GM18907 (cell line): Measurements from ENCODE around the gene AP1AR.

Experiments used
- ATAC-seq: cut with Tn5 transposase; IDR thresholded peaks from one replicate; pipeline ENCODE4 v1.9.1; 2021; ENCODE audit warnings: mild to moderate bottlenecking, moderate library complexity; ENCODE audit not compliant: unreplicated experiment

AP1AR gene

DNA sequence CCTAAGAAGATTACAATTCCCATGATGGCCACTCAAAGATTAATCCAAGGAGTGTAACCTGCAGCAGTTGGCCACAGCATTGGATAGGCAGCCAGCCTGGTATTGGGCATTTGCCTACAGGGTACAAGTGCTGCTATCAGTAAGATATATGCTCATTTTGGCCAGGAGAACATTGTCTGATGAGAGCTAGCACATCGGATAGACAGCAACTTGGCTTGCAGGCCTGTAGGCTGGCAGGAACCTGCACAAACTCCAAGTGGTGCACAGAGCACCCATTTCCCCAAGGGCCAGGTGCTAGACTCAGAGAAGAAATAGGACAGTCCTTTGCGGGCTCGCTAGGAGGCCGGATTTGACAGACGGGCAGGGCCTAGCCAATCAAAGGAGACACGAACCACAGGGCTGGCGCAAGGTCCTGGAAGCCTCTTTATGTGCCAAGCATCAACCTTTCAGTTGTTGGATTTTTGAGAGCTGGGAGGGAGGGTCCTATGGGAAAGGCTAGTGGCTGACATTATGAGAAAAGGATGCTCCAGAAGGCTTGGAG is 11.7 kb upstream of the AP1AR start:
- ATAC-seq, result no peak

DNA sequence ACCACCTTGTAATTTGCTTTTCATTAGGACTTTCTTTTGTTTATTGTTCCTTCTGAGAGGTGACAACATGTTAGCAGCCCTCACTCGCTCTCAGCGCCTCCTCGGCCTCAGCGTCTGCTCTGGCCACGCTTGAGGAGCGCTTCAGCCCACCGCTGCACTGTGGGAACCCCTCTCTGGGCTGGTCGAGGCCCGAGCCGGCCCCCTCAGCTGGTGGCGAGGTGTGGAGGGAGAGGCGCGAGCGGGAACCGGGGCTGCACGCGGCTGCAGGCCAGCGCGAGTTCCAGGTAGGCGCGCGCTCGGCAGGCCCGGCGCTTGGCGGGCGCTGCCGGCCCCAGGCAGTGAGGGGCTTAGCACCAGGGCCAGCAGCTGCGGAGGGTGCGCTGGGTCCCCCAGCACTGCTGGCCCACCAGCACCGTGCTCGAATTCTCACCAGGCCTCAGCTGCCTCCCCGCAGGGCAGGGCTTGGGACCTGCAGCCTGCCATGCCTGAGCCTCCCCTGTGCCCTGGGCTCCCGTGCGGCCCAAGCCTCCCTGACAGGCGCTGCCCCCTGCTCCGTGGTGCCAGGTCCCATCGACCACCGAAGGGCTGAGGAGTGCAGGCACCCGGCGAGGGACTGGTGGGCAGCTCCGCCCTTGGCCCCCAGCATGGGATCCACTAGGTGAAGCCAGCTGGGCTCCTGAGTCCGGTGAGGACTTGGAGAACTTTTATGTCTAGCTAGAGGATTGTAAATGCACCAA is 9.2 kb upstream of the AP1AR start:
- ATAC-seq, result no peak

GRCh38 chr4:112225157-112225556 is 6.4 kb upstream of the AP1AR start:
- ATAC-seq, result no peak

DNA sequence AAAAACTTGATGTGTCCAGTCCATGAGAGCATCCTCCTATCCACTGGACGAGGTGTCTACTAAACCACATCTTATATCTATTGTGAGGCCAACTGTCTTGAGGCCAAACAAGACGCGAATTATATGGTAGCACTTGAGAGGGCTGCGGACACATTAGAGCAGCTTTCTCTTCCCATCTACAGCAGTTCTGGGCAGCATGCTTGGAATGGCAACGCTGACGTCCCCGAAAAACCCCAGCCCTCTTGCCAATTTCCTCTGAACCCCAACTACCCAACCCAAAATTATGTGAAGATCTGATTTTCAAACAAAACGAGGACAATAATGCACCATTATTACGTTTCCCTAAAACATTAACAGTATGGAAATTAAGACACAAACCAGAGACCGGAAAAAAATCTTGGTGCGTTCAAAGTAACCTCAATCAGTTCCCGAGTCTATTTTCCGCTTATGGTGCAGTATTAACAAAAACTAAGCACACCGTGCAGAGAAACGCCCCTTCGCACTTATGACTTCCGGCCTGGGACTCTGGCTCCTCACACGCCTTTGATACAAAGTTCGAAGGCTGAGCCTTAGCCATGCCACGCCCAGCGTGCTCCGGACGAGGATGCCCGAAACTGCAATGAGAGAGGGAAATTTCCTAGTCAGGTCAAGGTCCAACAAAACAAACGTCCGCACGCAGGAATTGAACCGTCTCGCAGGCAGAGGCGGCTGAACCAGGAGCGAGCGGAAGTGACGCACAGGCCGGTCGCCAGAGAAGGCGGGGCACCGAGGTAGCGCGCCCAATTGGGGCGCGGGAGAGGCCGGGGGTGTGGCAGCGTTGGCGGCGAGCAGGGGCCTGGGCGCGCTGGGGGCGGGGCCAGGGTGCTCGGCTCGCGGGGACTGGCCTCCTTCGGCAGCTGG is 458 bp upstream of the AP1AR start:
- ATAC-seq, result peak; percentile 90

DNA sequence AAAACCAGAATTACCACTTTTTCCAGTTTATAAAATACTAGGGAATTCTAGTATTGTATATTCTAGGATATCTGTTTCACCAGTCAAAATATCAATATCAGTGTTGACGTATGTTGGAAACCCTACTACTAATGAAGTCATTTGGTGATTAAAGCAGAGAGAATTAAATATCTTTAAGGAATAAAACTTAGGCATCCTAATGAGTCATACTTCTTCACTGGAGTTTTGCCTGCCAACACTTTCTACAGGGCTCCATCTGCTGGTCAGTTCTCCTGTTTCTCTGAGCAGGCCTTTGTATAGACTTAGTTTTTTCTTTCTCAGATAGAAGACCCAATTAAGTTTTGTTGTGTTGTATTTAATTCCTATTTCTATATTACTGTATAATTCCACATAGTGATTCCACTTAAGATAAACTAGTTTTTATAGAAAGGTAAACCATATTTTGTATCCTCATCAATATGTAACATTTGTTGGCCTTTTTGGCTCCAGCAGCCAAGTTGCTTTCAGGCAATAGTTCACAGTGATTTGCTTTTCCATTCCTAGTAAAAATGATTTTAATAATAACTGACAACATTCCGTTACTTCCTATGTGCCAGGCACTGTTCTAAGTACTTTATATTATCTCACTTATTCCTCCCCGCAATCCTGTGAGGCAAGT is 3.5 kb downstream of the AP1AR start:
- ATAC-seq, result no peak

GRCh38 chr4:112236040-112236439 is 4.5 kb downstream of the AP1AR start:
- no peak for ATAC-seq

DNA sequence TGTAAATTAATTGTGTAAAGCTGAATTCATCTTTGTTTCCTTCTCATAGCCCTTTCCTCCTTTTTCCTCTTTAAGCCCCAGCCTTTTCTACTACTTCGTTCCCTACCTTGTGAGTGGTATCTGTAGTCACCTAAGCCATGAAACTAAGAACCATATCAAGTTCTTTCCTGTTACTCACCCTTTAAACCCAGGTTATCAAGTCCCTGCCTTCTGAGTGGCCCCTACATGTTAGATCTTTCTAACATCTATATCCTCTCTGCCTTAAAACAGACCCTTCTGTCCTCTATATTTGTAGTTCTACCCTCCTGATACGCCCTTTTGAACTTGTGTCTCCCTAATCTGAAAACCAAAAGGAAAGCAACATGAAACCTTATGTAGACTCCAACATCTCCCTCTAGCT is 7.2 kb downstream of the AP1AR start:
- no peak for ATAC-seq

GRCh38 chr4:112245383-112245782 is 13.8 kb downstream of the AP1AR start:
- no peak for ATAC-seq

GRCh38 chr4:112247021-112247420 is 15.4 kb downstream of the AP1AR start:
- no peak for ATAC-seq

DNA sequence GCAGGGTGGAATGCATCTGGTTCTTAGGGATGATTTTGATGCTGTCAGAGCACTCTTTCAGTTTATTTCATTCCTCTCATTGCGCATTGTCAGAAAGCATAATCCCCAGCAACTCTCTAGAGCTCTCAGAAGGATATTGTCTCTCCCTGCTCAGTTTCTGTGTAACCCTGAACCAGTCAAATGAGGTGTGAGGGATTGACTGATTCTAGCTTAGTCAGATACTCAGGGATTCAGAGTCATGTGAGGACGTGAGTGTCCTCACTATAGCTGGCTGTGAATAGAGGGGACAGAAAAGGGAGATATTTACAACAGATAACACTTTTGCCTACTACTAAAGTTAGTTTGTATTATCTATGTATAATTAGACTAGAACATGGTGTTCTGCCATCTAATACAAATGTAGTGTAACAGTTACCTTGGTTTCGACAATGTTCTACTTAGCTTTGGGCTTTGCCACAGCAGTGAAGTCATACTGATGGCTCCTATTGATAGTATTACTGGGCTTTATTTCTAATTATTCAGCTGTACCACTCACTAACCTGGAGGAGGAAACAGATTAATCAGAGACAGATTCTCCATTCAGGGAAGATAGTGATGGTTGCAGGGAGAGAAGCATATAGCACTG is 19.5 kb downstream of the AP1AR start:
- ATAC-seq, result no peak

DNA sequence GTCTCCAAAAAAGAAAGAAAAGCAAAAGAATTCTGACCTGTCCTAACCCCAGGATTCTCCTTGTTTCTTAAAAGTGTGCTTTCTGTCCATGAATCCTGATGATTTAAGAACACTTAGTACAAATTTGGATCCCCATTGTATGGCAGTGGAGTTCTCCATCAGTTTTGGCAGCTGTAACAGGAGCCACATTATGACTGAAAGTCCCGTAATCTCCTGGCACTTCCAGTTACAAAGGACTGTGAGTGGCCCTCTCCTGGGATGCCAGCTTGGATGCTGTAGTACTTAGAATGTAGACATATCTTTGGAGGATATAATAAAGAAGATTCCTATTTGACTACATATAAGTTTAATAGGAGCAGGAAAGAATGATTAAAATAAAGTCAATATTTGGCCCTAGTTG is 20.6 kb downstream of the AP1AR start:
- ATAC-seq, result no peak

DNA sequence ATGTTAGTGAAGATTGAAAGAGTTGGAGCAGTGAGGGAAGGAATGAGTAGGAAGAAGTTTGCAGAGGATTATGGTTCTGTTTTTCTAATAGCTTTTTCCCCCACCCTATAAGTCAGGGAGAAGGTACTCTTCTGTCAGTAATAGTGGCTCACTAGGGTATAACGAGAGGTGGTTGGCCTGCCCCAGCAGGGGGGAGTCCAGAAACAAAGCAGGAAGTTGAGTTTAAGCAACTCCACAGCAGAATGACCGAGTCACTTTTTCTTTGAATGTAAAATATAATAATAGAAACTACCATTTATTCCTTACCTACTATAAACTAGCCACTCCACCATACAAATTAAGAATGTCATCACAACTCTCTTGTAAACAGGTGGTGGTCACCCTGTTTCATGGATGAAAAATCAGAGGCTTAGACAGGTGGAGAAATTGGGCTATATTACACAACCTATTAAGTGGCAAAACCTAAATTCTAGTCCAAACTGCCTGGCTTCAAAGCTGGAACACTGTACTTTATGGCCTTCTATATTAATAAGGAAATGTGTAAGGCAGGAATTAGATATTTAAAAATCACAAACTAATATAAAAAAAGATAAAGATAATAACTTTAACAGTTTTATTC is 21.9 kb downstream of the AP1AR start:
- ATAC-seq, result peak; percentile 90

GRCh38 chr4:112257098-112257497 is 25.5 kb downstream of the AP1AR start:
- no peak for ATAC-seq

- no peak for ATAC-seq
These were observed 35.2 kb downstream of the AP1AR start for GRCh38 chr4:112266823-112267222.

DNA sequence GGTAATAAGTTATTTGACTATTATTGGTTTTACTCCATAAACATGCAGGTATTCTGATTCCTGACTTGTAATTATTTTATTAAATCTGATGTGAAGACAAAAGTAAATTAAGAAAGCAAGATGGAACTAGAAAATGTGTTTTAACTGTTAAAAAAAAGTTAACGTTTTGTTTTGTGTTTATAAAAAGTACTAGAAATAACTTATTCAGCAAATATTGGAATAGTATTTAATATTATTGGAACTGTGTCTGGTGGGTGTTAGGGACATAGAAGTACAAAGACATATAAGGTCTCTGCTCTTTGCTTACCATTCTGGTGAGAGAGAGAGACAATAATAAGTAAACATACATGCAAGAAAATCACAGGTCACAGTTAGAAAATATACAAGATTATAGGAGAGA is 38.5 kb downstream of the AP1AR start:
- no peak for ATAC-seq

GRCh38 chr4:112270640-112271421 is 39.2 kb downstream of the AP1AR start:
- no peak for ATAC-seq

GRCh38 chr4:112272292-112272691 is 40.7 kb downstream of the AP1AR start:
- no peak for ATAC-seq

GRCh38 chr4:112274959-112275358 is 43.4 kb downstream of the AP1AR start:
- no peak for ATAC-seq

- ATAC-seq, result no peak
These were observed 44.5 kb downstream of the AP1AR start for GRCh38 chr4:112276113-112276512.

- ATAC-seq, result no peak
These were observed 45.6 kb downstream of the AP1AR start for GRCh38 chr4:112277220-112277619.
